Stimulated activated CD4-positive, alpha-beta T cell treated with anti-CD3 and anti-CD28 coated beads, Interleukin-2, amount 100 ng/mL, for 24 hours (primary cell): ENCODE measurements around the gene MYO18B.
"Not testable (repeated sequence)": the region's sequence is repeated elsewhere in the genome, so short reads cannot be mapped to it uniquely, and the experiment has no call there.

ENCODE experiments used
- DNase-seq, 2 donors: peaks; one replicate each; pipeline ENCODE4 v3.0.0-alpha.2; 2020

The MYO18B gene

GRCh38 chr22:25955323-25955722 lies 213.3 kb downstream of the MYO18B start:
- no peak for DNase-seq

- DNase-seq: no peak
These were observed 214.8 kb downstream of the MYO18B start for GRCh38 chr22:25956801-25957200.

- DNase-seq: no peak
These were observed 218.1 kb downstream of the MYO18B start for GRCh38 chr22:25959818-25960774.

GRCh38 chr22:25961699-25962098 lies 219.7 kb downstream of the MYO18B start:
- DNase-seq: no peak

GRCh38 chr22:25962711-25963110 lies 220.7 kb downstream of the MYO18B start:
- DNase-seq: no peak

GRCh38 chr22:25964961-25965730 lies 223.2 kb downstream of the MYO18B start:
- DNase-seq: no peak

- DNase-seq: no peak
These were observed 224.5 kb downstream of the MYO18B start for GRCh38 chr22:25966448-25966913.

- no peak for DNase-seq
These were observed 227.3 kb downstream of the MYO18B start for GRCh38 chr22:25969286-25969685.

- no peak for DNase-seq
These were observed 227.9 kb downstream of the MYO18B start for GRCh38 chr22:25969901-25970300.

GRCh38 chr22:25970374-25970911 lies 228.5 kb downstream of the MYO18B start:
- DNase-seq: no peak

- DNase-seq: no peak
These were observed 229.2 kb downstream of the MYO18B start for GRCh38 chr22:25970999-25971811.

GRCh38 chr22:25972397-25972796 lies 230.4 kb downstream of the MYO18B start:
- no peak for DNase-seq

- no peak for DNase-seq
These were observed 234.4 kb downstream of the MYO18B start for GRCh38 chr22:25976356-25976755.

- DNase-seq: no peak
These were observed 238.0 kb downstream of the MYO18B start for GRCh38 chr22:25979968-25980367.

- DNase-seq: not testable (repeated sequence)
These were observed 242.9 kb downstream of the MYO18B start for GRCh38 chr22:25984911-25985310.

GRCh38 chr22:25987948-25988347 lies 246.0 kb downstream of the MYO18B start:
- DNase-seq: no peak

- no peak for DNase-seq
These were observed 249.0 kb downstream of the MYO18B start for GRCh38 chr22:25990940-25991339.

GRCh38 chr22:25992331-25992730 lies 250.3 kb downstream of the MYO18B start:
- DNase-seq: no peak

GRCh38 chr22:25996669-25997068 lies 254.7 kb downstream of the MYO18B start:
- no peak for DNase-seq

GRCh38 chr22:25997886-25998775 lies 256.1 kb downstream of the MYO18B start:
- DNase-seq: no peak

GRCh38 chr22:26002456-26002855 lies 260.5 kb downstream of the MYO18B start:
- DNase-seq: no peak
